IMR-90 (cell line): Measurements from ENCODE around the gene EIF2B4. TPM values are rescaled to one million over a fixed set of nuclear protein-coding genes. Genes with fewer than 3 reads are reported as not detected.

Source experiments
- ATAC-seq: fragments of 200-7000 bp; cut with Tn5 transposase; 2 replicates; pipeline ENCODE4 v1.9.1; 2020; ENCODE audit warnings: low read depth, mild to moderate bottlenecking, moderate library complexity
- BruUV-seq: library from RNA; stranded (reverse); fragments of 400-500 nt; replicated peaks from 2 replicates; lab custom pipeline; 2021; lab: Mats Ljungman, UMichigan
- CTCF ChIA-PET: fragments of 300-600 bp; formaldehyde crosslinking; extraction: SDS; loops from one replicate; lab custom pipeline; 2021; ENCODE audit warnings: antibody characterized with exemption; lab: Yijun Ruan, JAX
- POLR2A ChIA-PET: fragments of 300-600 bp; sonication (Branson Sonifier 250); formaldehyde crosslinking; loops from one replicate; lab custom pipeline; 2022; ENCODE audit warnings: antibody characterized with exemption; ENCODE audit not compliant: unreplicated experiment; lab: Charles Lee
- DNase-seq: peaks from one replicate; pipeline ENCODE4 v3.0.0; 2013
- H2AFZ ChIP-seq: replicated peaks from 2 replicates; pipeline ENCODE3; 2013; ENCODE audit warnings: low read length, mild to moderate bottlenecking; ENCODE audit not compliant: poor library complexity
- H2AK5ac ChIP-seq: 2 replicates; pipeline ENCODE4 v1.6.1; 2013; ENCODE audit warnings: low read depth, low read length, inconsistent platforms
- H2AK9ac ChIP-seq: replicated peaks from 2 replicates; pipeline ENCODE3; 2013; ENCODE audit warnings: mild to moderate bottlenecking, low read depth, low read length, moderate library complexity; ENCODE audit not compliant: poor library complexity
- H2BK120ac ChIP-seq: 2 replicates; pipeline ENCODE4 v1.6.1; 2013; ENCODE audit warnings: low read depth, low read length, inconsistent platforms
- H2BK15ac ChIP-seq: 3 replicates; pipeline ENCODE4 v1.6.1; 2013; ENCODE audit warnings: low read depth, low read length, inconsistent platforms
- H2BK20ac ChIP-seq: 2 replicates; pipeline ENCODE4 v1.6.1; 2013; ENCODE audit warnings: low read depth, mild to moderate bottlenecking, inconsistent platforms, low read length, moderate library complexity
- H2BK5ac ChIP-seq: 2 replicates; pipeline ENCODE4 v1.6.1; 2013; ENCODE audit warnings: mild to moderate bottlenecking, low read depth, low read length, inconsistent platforms; ENCODE audit not compliant: poor library complexity, severe bottlenecking
- H3K14ac ChIP-seq: replicated peaks from 2 replicates; pipeline ENCODE4 v1.6.1; 2013; ENCODE audit warnings: low read depth, low read length, inconsistent platforms
- H3K18ac ChIP-seq: 2 replicates; pipeline ENCODE4 v1.6.1; 2013; ENCODE audit warnings: low read depth, low read length, control low read depth
- H3K23ac ChIP-seq: 2 replicates; pipeline ENCODE4 v1.6.1; 2013; ENCODE audit warnings: low read depth, low read length, inconsistent platforms
- H3K27ac ChIP-seq: 2 replicates; pipeline ENCODE4 v1.5.1; 2013; ENCODE audit warnings: mild to moderate bottlenecking, control low read depth, low read length; ENCODE audit not compliant: insufficient read depth
- H3K27me3 ChIP-seq: 2 replicates; pipeline ENCODE4 v1.6.1; 2013; ENCODE audit warnings: low read length; ENCODE audit not compliant: control insufficient read depth, insufficient read depth
- H3K36me3 ChIP-seq: 2 replicates; pipeline ENCODE4 v1.6.1; 2013; ENCODE audit warnings: low read length, mixed read lengths; ENCODE audit not compliant: control insufficient read depth, insufficient read depth
- H3K4ac ChIP-seq: 2 replicates; pipeline ENCODE4 v1.6.1; 2013; ENCODE audit warnings: low read depth, low read length, inconsistent platforms
- H3K4me1 ChIP-seq: 2 replicates; pipeline ENCODE4 v1.6.1; 2013; ENCODE audit warnings: low read length, mixed read lengths; ENCODE audit not compliant: control insufficient read depth, insufficient read depth
- H3K4me2 ChIP-seq: 2 replicates; pipeline ENCODE4 v1.6.1; 2013; ENCODE audit warnings: low read depth, mild to moderate bottlenecking, control low read depth, low read length, moderate library complexity
- H3K4me3 ChIP-seq: 2 replicates; pipeline ENCODE4 v1.5.1; 2013; ENCODE audit warnings: low read depth, mild to moderate bottlenecking, control low read depth, low read length, moderate library complexity; ENCODE audit not compliant: insufficient read depth
- H3K56ac ChIP-seq: 2 replicates; pipeline ENCODE4 v1.6.1; 2013; ENCODE audit warnings: low read length, inconsistent platforms; ENCODE audit not compliant: insufficient read depth; ENCODE audit errors: extremely low read depth
- H3K79me1 ChIP-seq, 2 experiments: 2 replicates each; pipeline ENCODE4 v1.6.1; 2013; ENCODE audit warnings: low read length in 2 of 2, inconsistent platforms in 1 of 2, low read depth in 1 of 2
- H3K9ac ChIP-seq: 2 replicates; pipeline ENCODE4 v1.6.1; 2013; ENCODE audit warnings: low read depth, low read length, control low read depth
- H3K9me1 ChIP-seq: 2 replicates; pipeline ENCODE4 v1.6.1; 2013; ENCODE audit warnings: low read length, inconsistent platforms; ENCODE audit not compliant: insufficient read depth
- H3K9me3 ChIP-seq: 2 replicates; pipeline ENCODE4 v1.6.1; 2013; ENCODE audit warnings: low read length; ENCODE audit not compliant: control insufficient read depth, insufficient read depth
- H4K20me1 ChIP-seq: 2 replicates; pipeline ENCODE4 v1.6.1; 2013; ENCODE audit warnings: low read length, inconsistent platforms; ENCODE audit not compliant: insufficient read depth
- H4K5ac ChIP-seq: 2 replicates; pipeline ENCODE4 v1.6.1; 2013; ENCODE audit warnings: mild to moderate bottlenecking, low read depth, low read length, control low read depth
- H4K8ac ChIP-seq, 2 experiments: 2 replicates each; pipeline ENCODE4 v1.6.1; 2013; ENCODE audit warnings: low read depth in 2 of 2, low read length in 2 of 2, control low read depth in 1 of 2, inconsistent platforms in 1 of 2
- H4K91ac ChIP-seq: 2 replicates; pipeline ENCODE4 v1.6.1; 2013; ENCODE audit warnings: low read depth, low read length, inconsistent platforms; ENCODE audit not compliant: insufficient read depth
- BHLHE40 ChIP-seq: fragments of 150-350 bp; IDR thresholded peaks from 2 replicates; pipeline ENCODE4 v1.6.1; 2016; ENCODE audit warnings: mild to moderate bottlenecking, low read depth, low read length
- CTCF ChIP-seq: conservative IDR thresholded peaks from 2 replicates; pipeline ENCODE4 v1.5.1; 2012; ENCODE audit warnings: mild to moderate bottlenecking, low read depth, low read length, improper control_type of control experiment
- ELK1 ChIP-seq: fragments of 150-350 bp; IDR thresholded peaks from 2 replicates; pipeline ENCODE4 v1.6.1; 2016; ENCODE audit warnings: low read depth, mild to moderate bottlenecking, low read length, moderate library complexity, borderline replicate concordance
- FOS ChIP-seq: fragments of 150-350 bp; IDR thresholded peaks from 2 replicates; pipeline ENCODE4 v1.6.1; 2016; ENCODE audit warnings: low read depth, low read length
- MAZ ChIP-seq: IDR thresholded peaks from 2 replicates; pipeline ENCODE4 v1.6.1; 2012; ENCODE audit warnings: low read depth, mild to moderate bottlenecking, low read length, improper control_type of control experiment, moderate library complexity, borderline replicate concordance
- POLR2A ChIP-seq: IDR thresholded peaks from 2 replicates; pipeline ENCODE4 v1.6.1; 2012; ENCODE audit warnings: mild to moderate bottlenecking, low read depth, low read length
- RAD21 ChIP-seq: IDR thresholded peaks from 2 replicates; pipeline ENCODE4 v1.6.1; 2012; ENCODE audit warnings: low read length, improper control_type of control experiment
- RCOR1 ChIP-seq: IDR thresholded peaks from 2 replicates; pipeline ENCODE4 v1.6.1; 2012; ENCODE audit warnings: mild to moderate bottlenecking, low read length, improper control_type of control experiment; ENCODE audit not compliant: insufficient replicate concordance
- USF2 ChIP-seq: fragments of 150-350 bp; IDR thresholded peaks from 2 replicates; pipeline ENCODE4 v1.6.1; 2017; ENCODE audit warnings: mild to moderate bottlenecking, antibody characterized with exemption, low read length, low read depth
- WGBS, 2 experiments: methylation state at CpG; one replicate each; pipeline versions ENCODE4 v1.1.5 to v1.1.7; 2013; ENCODE audit warnings: missing lambda C conversion rate in 2 of 2; ENCODE audit not compliant: insufficient read length in 1 of 2; ENCODE audit errors: extremely low coverage in 2 of 2; 5-methylcytosine and 5-hydroxymethylcytosine counted together
- dilution Hi-C: fragments of 300-500 bp; cut with HindIII; formaldehyde crosslinking; loops from one replicate; pipeline ENCODE4 v1.14.3; 2018; ENCODE audit warnings: low sequenced_read_pairs; ENCODE audit not compliant: unreplicated experiment
- in situ Hi-C: fragments of 300-500 bp; cut with MboI; formaldehyde crosslinking; loops from 3 replicates; pipeline ENCODE4 v1.14.3; 2019; ENCODE audit warnings: low sequenced_read_pairs, inconsistent platforms, mixed read lengths
- intact Hi-C: fragments of 100-400 bp; cut with micrococcal nuclease; formaldehyde crosslinking; loops from 2 replicates; pipeline ENCODE4 v1.10.0; 2022
- polyA plus RNA-seq, 3 experiments: library from polyadenylated mRNA; depleted of rRNA; stranded (reverse); fragments of >200 nt; gene quantifications; 2 replicates each; pipeline ENCODE4 v1.2.3, GENCODE V29; 2012; ENCODE audit warnings: low replicate concordance in 1 of 3
- total RNA-seq: library from RNA; depleted of rRNA; stranded (reverse); fragments of >200 nt; gene quantifications from 2 replicates; pipeline ENCODE4 v1.2.3, GENCODE V29; 2012

EIF2B4 gene
- total and polyA plus RNA-seq, 2 of the 4 experiments (the other 2 are of a cell fraction): 40.3 to 47.9 TPM

GRCh38 chr2:27373567-27373966, 3.4 kb upstream of the EIF2B4 start:
- intact Hi-C loops (no loop called here), dilution Hi-C loops (no loop called here), in situ Hi-C loops (no loop called here)
- H2BK15ac ChIP-seq: no peak overlapping the region
- H3K9me3 ChIP-seq: no peaks in the 10 kb centered on the region
- H4K5ac ChIP-seq: no peak overlapping the region
- peaks cover 49% of the 10 kb centered on the region for H3K36me3 ChIP-seq
- H2BK20ac ChIP-seq: no peak overlapping the region
- no peak overlapping the region for H3K14ac ChIP-seq
- H3K56ac ChIP-seq: no peak overlapping the region
- no peak overlapping the region for H2BK120ac ChIP-seq
- WGBS, 2 experiments: no CpG with 5 or more reads among the region's 5 CpGs
- peaks cover 5% of the 10 kb centered on the region; the same call in 1 of the 2 replicates for H3K9me1 ChIP-seq
- no peak overlapping the region for H2AK9ac ChIP-seq
- H3K4me2 ChIP-seq: no peak overlapping the region
- no peak for TF ChIP-seq CTCF
- no peak for TF ChIP-seq MAZ
- TF ChIP-seq RCOR1: no peak
- no peak for TF ChIP-seq BHLHE40
- no peak for TF ChIP-seq FOS
- TF ChIP-seq USF2: no peak
- TF ChIP-seq RAD21: no peak
- no peak for TF ChIP-seq POLR2A
- TF ChIP-seq ELK1: no peak
- peaks cover 33% of the 10 kb centered on the region; the same call in 1 of the 2 replicates for H4K20me1 ChIP-seq
- H4K91ac ChIP-seq: no peak overlapping the region
- no peak overlapping the region for H3K4me3 ChIP-seq
- H4K8ac ChIP-seq: no peak overlapping the region
- ChIA-PET POLR2A (interaction anchor here (0.7 kb wide), 1 partner anchor 30 kb away, joined by 3 read pairs; no protein-coding TSS in a partner anchor), CTCF (no interaction called here)
- H3K4ac ChIP-seq: no peak overlapping the region; the same call in 1 of the 2 replicates
- no peak overlapping the region for H2AFZ ChIP-seq
- no peak for ATAC-seq
- peaks cover 27 to 68% of the 10 kb centered on the region in 2 experiments for H3K79me1 ChIP-seq
- H3K9ac ChIP-seq: no peak overlapping the region
- no peak overlapping the region for H3K18ac ChIP-seq
- H3K4me1 ChIP-seq: peaks cover 10% of the 10 kb centered on the region
- no TSS peak for BruUV-seq
- H2AK5ac ChIP-seq: no peak overlapping the region
- DNase-seq: no peak
- H3K23ac ChIP-seq: no peak overlapping the region
- H3K27ac ChIP-seq: no peak overlapping the region
- no peak overlapping the region for H2BK5ac ChIP-seq
- H3K27me3 ChIP-seq: no peaks in the 10 kb centered on the region
